GM12874 (cell line): ENCODE data around the gene NGB.

Experiments used
- CTCF ChIP-seq: IDR thresholded peaks from 2 replicates; pipeline ENCODE4 v1.5.1; 2011; ENCODE audit warnings: low read depth, mild to moderate bottlenecking, control low read depth, low read length, moderate library complexity; ENCODE audit not compliant: insufficient read depth

The NGB gene

GRCh38 chr14:77240336-77240915, 30.6 kb downstream of the NGB start:
- no peak for TF ChIP-seq CTCF

GRCh38 chr14:77239412-77239811, 31.6 kb downstream of the NGB start:
- TF ChIP-seq CTCF = no peak

- no peak for TF ChIP-seq CTCF
Observed at GRCh38 chr14:77238996-77239395, 32.0 kb downstream of the NGB start.

GRCh38 chr14:77238356-77238755, 32.6 kb downstream of the NGB start:
- TF ChIP-seq CTCF = no peak

- no peak for TF ChIP-seq CTCF
Observed at GRCh38 chr14:77236814-77237213, 34.2 kb downstream of the NGB start.

- no peak for TF ChIP-seq CTCF
Observed at GRCh38 chr14:77231721-77232120, 39.3 kb downstream of the NGB start.

GRCh38 chr14:77230914-77231313, 40.1 kb downstream of the NGB start:
- TF ChIP-seq CTCF = no peak

GRCh38 chr14:77228056-77228455, 43.0 kb downstream of the NGB start:
- TF ChIP-seq CTCF = no peak
